HCT116 (cell line): ENCODE measurements around the gene MYLK4. TPM values are rescaled to one million over a fixed set of nuclear protein-coding genes. Genes with fewer than 3 reads are reported as not detected.

Experiments used
- EGR1 ChIP-seq: IDR thresholded peaks from 2 replicates; pipeline ENCODE4 v1.6.1; 2012; ENCODE audit warnings: low read depth
- FOSL1 ChIP-seq: IDR thresholded peaks from 2 replicates; pipeline ENCODE4 v1.6.1; 2012; ENCODE audit warnings: low read depth
- POLR2A ChIP-seq: IDR thresholded peaks from 2 replicates; pipeline ENCODE4 v1.7.0; 2011; ENCODE audit warnings: borderline replicate concordance; ENCODE audit not compliant: insufficient read depth, insufficient read length; ENCODE audit errors: extremely low read depth
- ZNF274 ChIP-seq: fragments of 200-500 bp; sonication (Bioruptor generic); IDR thresholded peaks from 2 replicates; pipeline ENCODE4 v1.6.1; 2014; ENCODE audit warnings: mild to moderate bottlenecking, low read depth, low read length, inconsistent platforms
- total RNA-seq: library from RNA; stranded (reverse); gene quantifications from one replicate; pipeline ENCODE4 v1.2.1, GENCODE V29; 2021; ENCODE audit not compliant: unreplicated experiment
- TF ChIP-seq, protein P1 (sequence below): IDR thresholded peaks from 2 replicates; pipeline ENCODE4 v1.6.1; 2012; ENCODE audit warnings: low read depth
- TF ChIP-seq, protein P2 (sequence below), 3 experiments: fragments of 200-600 bp in 1 of 3; sonication (generic) in 1 of 3; IDR thresholded peaks in 2 of 3; conservative IDR thresholded peaks in 1 of 3; 2 replicates each; pipeline ENCODE4 v1.5.1; 2012 to 2017; ENCODE audit warnings: low read depth in 2 of 3, low read length in 2 of 3, antibody characterized with exemption in 1 of 3, borderline replicate concordance in 1 of 3, control low read depth in 1 of 3, mild to moderate bottlenecking in 1 of 3, mixed read lengths in 1 of 3, mixed run types in 1 of 3, moderate library complexity in 1 of 3; ENCODE audit not compliant: insufficient read depth in 1 of 3
- TF ChIP-seq, protein P3 (sequence below): IDR thresholded peaks from 2 replicates; pipeline ENCODE4 v1.6.1; 2012
- TF ChIP-seq, protein P4 (sequence below): IDR thresholded peaks from 2 replicates; pipeline ENCODE4 v1.6.1; 2012

MYLK4 gene
- total RNA-seq, 1 experiment from 2014 or later, result 0.27 TPM

DNA sequence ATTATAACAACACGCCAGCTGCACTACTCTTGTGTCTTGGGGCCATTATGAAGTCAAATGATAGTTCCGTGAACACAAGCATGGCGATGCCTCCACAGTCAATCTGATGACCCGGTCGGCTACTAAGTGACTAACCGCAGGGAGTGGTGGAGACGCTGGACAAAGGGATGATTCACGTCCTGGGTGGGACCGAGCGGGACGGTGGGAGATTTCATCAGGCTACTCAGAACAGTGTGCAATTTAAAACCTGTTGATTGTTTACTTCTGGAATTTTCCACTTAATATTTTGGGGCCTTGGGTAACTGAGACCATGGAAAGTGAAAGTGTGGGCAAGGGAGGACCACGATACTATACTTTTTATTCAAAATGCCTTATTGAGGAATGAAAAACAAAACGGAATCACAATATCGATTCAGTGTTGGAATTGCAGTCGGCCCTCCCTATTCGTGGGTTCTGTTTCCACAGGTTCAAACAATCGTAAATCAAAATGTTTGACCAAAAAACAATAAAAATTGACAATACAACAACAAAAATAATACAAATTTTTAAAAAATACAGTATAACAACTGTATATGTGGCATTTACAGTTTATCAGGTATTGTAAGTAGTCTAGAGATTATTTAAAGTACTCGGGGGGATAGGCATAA, 66.5 kb downstream of the MYLK4 start (continued):
- TF ChIP-seq, protein P1, sequence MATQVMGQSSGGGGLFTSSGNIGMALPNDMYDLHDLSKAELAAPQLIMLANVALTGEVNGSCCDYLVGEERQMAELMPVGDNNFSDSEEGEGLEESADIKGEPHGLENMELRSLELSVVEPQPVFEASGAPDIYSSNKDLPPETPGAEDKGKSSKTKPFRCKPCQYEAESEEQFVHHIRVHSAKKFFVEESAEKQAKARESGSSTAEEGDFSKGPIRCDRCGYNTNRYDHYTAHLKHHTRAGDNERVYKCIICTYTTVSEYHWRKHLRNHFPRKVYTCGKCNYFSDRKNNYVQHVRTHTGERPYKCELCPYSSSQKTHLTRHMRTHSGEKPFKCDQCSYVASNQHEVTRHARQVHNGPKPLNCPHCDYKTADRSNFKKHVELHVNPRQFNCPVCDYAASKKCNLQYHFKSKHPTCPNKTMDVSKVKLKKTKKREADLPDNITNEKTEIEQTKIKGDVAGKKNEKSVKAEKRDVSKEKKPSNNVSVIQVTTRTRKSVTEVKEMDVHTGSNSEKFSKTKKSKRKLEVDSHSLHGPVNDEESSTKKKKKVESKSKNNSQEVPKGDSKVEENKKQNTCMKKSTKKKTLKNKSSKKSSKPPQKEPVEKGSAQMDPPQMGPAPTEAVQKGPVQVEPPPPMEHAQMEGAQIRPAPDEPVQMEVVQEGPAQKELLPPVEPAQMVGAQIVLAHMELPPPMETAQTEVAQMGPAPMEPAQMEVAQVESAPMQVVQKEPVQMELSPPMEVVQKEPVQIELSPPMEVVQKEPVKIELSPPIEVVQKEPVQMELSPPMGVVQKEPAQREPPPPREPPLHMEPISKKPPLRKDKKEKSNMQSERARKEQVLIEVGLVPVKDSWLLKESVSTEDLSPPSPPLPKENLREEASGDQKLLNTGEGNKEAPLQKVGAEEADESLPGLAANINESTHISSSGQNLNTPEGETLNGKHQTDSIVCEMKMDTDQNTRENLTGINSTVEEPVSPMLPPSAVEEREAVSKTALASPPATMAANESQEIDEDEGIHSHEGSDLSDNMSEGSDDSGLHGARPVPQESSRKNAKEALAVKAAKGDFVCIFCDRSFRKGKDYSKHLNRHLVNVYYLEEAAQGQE, result no peak
- peak; percentile 84 for TF ChIP-seq FOSL1
- TF ChIP-seq, protein P2, sequence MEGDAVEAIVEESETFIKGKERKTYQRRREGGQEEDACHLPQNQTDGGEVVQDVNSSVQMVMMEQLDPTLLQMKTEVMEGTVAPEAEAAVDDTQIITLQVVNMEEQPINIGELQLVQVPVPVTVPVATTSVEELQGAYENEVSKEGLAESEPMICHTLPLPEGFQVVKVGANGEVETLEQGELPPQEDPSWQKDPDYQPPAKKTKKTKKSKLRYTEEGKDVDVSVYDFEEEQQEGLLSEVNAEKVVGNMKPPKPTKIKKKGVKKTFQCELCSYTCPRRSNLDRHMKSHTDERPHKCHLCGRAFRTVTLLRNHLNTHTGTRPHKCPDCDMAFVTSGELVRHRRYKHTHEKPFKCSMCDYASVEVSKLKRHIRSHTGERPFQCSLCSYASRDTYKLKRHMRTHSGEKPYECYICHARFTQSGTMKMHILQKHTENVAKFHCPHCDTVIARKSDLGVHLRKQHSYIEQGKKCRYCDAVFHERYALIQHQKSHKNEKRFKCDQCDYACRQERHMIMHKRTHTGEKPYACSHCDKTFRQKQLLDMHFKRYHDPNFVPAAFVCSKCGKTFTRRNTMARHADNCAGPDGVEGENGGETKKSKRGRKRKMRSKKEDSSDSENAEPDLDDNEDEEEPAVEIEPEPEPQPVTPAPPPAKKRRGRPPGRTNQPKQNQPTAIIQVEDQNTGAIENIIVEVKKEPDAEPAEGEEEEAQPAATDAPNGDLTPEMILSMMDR (IDR thresholded peaks at IDR 0.05 in 2 of 3, conservative IDR thresholded peaks at IDR 0.05 in 1 of 3; ENCODE audit: borderline replicate concordance in 1 of 3, insufficient read depth in 1 of 3, low read depth in 2 of 3, low read length in 2 of 3), result no peak
- TF ChIP-seq ZNF274, result no peak
- no peak for TF ChIP-seq POLR2A
- TF ChIP-seq, protein P3, sequence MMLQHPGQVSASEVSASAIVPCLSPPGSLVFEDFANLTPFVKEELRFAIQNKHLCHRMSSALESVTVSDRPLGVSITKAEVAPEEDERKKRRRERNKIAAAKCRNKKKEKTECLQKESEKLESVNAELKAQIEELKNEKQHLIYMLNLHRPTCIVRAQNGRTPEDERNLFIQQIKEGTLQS, result no peak
- TF ChIP-seq, protein P4, sequence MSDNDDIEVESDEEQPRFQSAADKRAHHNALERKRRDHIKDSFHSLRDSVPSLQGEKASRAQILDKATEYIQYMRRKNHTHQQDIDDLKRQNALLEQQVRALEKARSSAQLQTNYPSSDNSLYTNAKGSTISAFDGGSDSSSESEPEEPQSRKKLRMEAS, result peak; percentile 59; the same call in 1 of the 2 replicates
- no peak for TF ChIP-seq EGR1
